HG02763 (cell line): ENCODE measurements around the gene PAF1.
A peak's percentile ranks its signal among the peaks of the same experiment; 100 is the strongest.

Experiments used
- ATAC-seq: cut with Tn5 transposase; IDR thresholded peaks from one replicate; pipeline ENCODE4 v1.9.1; 2021; ENCODE audit warnings: mild to moderate bottlenecking, moderate library complexity; ENCODE audit not compliant: unreplicated experiment

PAF1 gene

DNA sequence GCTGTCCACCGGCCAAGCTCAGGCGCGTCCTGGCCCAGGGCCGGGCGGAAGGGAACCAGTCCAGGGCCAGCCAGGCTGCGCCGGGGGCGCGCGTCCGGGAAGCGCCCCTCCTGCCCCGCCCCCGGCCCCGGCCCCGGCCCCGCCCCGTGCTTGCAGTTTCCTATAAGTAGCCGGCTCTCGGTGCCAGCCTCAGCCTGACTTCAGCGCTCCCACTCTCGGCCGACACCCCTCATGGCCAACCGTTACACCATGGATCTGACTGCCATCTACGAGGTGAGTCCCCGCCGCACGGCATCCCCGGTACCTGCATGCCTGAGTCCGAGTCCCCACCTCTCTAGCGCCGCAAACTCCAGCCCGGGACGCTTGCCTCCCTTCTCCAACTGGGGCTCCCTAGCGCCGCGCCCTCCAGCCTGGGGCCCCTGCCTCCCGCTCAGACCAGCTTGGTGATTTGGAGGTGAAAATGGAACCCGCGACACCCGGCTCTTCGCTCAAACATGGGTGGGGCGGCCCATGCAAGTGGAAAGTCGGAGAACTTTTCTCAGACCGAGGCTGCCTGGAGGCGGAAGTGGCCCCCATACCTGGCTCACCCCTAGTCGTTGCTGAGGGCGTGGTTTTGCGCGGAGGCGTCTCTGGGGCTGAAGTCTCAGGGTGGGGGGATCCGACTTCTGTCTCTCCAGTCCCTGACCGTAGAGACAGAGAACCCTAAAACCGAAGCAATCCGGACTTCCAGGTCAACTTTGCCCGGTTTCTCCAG lies 15.9 kb upstream of the PAF1 start, which contains the start of gene ZFP36:
ZFP36 (plus strand) TSS at position 192 of the 754 bp plus-strand sequence; CDS start at position 250, 58 bp downstream.
- ATAC-seq, result peak; percentile 16

DNA sequence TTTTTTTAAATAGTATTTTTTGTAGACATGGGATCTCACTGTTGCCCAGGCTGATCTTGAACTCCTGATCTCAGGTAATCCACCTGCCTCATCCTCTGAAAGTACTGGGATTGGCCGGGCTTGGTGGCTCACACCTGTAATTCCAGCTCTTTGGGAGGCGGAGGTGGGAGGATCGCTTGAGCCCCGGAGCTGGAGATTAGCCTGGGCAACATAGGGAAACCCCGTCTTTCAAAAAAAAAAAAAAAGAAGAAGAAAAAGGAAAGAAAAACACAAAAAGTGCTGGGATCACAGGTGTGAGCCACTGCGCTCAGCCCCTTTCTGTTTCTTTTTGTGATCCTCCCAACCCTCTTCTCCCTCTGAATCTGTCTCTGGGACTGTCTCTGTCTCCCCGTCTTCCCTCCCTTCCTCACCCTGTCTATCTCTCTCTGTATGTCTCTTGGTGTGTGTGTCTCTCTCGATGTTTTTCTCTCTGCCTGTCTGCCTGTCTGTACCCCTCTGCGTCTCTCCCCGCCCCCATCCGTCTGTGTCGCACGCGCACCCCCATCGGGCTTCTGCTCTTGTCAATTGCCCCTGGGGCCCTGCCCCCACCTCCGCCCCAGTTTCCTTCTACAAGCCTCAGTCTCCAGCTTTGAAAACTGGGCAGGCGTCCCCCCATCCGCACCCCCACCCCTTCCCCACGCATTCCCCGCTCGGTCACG lies 15.2 kb upstream of the PAF1 start:
- ATAC-seq, result no peak

DNA sequence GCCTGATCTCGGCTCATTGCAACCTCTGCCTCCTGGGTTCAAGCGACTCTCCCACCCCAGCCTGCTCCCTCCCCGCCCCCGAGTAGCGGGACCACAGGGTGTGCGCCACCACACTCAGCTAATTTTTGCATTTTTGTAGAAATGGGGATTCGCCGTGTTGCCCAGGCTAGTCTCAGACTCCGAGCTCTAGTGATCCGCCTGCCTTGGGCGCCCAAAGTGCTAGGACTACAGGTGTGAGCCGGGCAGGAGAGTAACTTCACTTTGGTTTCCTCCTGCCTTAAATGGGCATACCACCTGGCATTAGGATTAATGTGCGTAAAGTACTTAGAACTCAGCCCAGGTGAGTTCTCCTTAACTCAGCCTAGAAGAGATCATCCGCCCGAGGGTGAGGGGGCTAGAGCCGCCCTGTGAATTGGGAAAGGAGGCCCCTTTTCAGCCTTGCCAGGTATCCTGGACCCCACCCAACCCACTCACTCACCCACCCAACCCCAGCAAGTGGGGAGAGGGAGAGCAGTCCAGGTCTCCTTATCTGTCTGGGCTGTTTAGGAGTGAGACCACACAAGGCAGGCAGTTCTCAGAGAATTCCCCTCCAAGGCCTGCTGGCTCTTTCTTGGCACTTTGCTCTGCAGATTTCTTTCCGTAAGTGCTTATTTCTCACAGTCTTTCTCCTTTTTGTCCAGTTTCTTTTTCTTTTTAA lies 14.5 kb upstream of the PAF1 start:
- ATAC-seq, result no peak

DNA sequence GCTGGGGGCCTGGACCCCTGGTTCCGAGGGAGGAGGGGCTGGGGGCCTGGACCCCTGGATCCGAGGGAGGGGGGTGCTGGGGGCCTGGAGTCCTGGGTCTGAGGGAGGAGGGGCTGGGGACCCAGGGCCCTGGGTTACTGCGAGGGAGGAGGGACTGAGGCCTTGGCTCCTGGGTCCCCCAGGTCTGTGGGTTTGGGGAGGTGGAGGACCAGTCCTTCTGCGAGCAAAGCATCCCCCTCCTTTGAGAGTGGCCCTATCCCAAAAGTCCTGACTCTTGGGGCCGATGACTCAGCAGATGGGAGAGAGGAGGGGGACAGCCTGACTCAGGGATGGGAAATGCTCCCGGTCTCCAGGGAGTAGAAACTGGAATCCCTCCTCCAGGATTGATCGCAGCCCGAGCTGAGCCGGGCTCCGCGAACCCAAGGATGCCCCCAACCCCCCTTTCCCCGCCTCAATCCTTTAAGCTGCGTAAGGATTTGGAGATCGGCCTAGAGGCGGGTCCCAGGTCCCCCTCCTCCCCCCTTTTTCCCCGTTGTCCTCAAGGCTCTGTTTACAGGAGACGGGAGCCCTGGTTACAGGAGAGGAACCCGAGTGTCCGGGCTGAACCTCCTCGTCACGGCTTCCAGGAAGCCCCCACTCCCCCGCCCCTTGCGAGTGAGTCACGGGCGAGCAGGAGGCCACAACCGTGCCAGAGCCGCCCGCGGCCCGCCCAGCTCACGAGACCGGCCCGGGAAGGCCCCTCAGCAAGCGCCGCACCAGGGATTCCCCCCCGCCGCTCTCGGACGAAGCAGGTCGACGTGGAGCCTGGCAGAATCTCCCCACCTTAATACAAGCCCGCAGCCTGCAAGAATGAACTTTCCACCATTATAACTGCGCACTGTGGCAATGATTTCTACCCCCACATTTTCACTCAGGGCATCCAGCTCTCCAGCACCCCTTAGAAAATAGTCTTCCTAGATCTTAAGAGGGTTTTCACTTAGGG lies 12.7 kb upstream of the PAF1 start:
- no peak for ATAC-seq

DNA sequence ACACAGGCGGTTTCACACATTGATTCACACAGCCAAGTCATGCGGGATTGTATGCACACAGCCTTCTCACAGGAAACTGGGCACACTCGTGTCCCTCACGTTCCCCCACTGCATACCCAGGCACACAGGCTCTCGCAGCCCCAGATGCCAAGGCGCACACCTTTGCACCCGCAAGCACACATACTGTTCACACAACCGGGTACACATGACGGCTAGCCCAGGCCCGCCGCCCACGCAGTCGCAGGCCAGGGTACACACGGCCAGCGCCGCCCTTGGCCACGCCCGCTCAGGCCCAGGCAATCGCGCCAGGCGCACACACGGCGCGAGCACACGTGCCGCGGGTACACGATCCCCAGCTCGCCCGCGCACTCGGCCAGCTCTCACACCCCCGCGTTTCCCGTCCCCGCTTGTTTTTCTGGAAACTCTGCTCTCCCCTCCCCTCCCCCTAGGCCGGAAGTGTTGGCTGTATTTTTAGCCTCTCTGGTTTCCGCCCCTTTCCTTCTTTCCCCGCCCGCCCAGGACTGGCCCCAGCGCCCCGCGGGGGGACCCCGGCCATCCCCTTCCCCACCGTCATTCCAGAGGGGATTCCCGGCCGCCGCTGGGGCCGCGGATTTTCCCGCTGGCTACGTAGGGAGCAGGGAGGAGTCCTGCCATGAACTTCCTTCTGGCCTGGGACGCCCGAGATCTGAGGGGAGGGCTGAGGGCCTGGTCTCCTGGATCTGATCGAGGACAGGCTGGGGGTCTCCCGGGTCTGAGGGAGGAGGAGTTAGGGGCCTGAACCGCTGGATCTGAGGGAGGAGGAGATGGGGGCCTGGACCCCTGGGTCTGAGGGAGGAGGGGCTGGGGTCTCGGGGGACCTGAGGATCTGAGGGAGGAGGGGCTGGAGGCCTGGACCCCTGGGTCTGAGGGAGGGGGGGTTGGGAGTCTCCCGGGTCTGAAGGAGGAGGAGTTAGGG lies 11.7 kb upstream of the PAF1 start:
- ATAC-seq, result peak; percentile 32

DNA sequence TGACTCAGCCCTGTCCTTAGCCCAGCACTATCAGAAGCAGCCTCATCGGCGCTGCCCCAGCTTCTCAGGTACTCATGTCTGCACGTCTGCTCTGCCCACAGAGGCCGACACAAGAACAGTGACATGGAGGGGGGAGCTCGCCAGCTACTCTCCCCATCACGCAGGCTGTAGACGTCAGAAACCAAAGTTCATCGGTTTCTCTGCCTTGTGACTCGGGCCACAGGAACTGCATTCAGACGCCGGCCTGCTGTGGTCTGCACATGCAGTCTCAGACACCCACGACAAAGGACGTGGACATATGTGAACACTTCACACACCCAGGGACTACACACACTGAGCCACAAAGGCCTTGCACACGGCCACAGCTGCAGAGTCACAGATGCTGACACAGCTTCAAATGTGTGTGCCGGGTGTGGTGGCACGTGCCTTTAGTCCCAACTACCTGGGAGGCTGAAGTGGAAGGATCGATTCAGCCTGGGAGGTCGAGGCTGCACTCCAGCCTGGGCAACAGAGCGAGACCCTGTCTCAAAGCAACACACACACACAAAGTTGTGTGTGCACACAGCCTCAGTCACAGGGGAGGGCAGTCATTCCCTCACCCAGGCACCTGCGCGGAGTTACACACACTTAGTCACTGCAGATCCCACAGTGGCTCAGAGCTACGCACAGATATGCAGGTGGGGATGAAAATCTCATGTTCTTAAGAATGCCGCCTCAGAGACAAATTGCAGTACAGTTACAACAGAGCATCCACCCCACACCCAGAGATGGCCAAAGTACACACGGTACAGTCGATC lies 10.8 kb upstream of the PAF1 start:
- ATAC-seq, result no peak

DNA sequence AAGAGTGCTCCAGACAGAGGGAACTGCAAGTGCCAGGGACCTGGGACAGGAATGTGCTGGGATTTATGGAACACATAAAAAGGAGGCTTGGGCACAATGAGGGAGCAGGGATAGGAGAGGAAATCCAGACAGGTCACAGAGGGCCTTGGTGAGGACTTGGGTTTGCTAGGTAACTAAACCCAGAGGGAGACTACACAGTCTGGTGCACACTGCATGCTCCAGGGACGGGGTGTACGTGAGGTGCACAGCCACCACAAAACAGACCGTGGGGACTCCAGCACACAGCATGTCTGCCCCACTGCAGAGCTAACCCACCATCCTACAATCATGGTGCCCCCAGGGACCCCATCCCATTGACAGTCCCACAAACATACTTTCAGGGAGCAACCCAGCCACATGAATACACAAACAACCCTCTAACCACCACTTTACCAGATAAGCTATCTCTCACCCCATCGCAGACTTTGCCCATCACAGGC lies 10.2 kb upstream of the PAF1 start:
- ATAC-seq, result no peak

DNA sequence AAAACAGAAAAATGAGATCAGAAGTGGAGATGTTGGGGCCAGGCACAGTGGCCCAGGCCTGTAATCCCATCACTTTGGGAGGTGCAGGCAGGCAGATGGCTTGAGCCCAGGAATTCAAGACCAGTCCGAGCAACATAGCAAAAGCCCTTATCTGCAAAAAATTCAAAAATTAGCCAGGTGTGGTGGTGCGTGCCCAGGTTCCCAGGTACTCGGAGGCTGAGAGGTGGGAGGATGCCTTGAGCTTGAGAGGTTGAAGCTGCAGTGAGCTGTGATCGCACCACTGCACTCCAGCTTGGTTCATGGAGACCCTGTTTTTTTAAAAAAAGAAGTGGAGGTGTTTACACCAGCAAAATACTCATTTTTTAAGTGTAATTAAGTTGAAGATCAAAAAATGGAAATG lies 9.2 kb upstream of the PAF1 start:
- no peak for ATAC-seq

DNA sequence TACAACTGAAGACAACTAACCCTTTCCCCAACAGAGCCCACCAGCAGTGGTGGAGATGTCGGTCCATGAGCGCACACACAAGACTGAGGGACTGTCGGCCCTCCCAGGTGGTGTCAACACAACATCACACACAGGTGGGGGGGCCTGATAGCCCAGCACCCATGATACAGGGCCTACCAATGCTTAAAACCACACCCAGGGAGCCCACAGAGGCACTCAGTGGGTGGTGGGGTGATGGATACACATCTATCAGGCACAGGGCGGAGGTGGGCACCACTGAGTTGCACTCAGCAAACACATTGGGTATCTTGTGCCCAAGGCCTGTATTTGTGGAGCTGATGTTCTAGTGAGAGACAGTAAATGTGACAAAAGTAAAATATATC lies 8.8 kb upstream of the PAF1 start:
- ATAC-seq, result no peak

DNA sequence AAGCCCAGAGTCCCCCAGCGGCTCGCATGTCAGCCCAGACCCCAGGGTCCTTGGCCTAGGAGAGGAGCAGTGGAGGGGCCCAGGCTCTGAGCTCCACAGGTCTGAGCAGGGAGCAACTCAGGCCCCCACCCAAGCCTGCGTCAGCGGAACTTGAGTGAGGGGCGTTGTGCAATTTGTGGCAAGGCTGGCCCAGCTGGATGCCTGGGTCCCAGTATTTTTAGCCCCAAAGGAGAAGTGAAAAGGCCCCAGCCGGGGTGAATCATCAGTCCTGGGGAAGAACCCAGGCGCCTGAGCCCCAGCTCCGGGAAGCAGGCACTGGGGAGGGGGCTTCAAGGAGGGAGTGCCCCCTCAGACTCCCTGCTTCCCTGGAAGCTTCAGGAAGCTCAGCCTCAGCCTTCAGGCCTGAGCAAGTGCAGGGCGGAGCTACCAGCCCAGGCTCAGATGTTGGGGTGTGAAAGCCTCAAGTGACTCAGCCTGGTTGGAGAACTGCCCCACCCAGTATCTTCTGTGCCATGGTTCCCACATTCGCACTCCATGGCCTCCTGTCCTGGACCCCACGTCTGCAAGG lies 7.5 kb upstream of the PAF1 start:
- ATAC-seq, result no peak

DNA sequence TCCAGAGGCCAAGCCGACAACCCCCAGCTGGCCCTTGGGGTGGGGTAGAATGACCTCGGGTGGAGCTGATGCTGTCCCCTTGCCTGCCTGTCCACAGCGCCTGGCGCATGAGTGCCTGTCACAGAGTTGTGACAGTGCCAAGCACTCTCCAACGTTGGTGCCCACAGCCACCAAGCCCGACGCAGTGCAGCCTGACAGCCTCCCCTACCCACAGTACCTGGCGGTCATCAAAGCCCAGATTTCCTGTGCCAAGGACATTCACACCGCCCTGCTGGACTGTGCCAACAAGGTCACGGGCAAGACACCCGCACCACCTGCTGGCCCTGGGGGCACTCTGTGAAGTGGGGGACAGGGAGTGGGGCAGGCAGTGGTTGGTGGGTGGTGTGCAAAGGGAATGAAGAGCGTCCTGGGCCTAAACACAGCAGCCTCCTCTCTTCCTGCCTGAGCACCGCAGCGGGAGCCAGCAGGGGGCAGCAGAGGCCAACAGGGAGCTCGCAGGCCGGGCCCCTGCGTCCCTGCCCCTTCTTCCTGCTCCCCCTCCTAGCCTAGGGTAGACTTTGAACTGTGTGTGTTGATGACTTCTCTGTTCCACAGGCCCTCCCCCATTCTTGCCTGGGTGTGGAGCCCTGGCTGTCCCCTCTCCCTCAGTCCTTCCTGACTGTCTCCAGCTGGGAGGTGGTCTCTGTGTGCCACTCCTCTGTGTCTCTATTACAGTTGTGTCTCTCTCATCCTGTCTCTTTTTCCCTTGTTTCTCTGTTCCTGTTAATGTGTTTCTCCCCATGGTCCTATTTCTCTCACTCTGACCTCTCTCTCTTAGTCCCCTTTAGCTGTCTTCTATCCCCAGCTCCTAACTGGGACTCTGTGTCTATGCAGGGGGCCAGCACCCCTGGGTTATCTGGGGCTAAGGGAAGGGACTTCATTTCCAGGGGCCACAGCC lies 6.7 kb upstream of the PAF1 start:
- peak; percentile 37 for ATAC-seq

DNA sequence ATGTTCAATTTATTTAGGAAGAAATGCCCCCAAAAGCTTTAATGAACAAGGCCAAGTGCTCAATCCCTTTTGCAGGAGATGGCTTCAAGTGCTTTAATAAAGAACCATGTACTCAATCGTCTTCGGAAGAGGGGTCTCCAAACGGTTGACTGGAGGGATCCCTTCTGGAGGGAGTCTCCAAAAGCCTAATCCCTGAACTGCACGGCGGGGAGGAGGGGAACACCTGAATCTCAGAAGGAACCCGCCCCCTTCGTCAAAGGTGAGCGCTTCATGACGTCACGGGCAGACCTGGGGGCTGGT lies 505 bp downstream of the PAF1 start:
- ATAC-seq, result peak; percentile 5

DNA sequence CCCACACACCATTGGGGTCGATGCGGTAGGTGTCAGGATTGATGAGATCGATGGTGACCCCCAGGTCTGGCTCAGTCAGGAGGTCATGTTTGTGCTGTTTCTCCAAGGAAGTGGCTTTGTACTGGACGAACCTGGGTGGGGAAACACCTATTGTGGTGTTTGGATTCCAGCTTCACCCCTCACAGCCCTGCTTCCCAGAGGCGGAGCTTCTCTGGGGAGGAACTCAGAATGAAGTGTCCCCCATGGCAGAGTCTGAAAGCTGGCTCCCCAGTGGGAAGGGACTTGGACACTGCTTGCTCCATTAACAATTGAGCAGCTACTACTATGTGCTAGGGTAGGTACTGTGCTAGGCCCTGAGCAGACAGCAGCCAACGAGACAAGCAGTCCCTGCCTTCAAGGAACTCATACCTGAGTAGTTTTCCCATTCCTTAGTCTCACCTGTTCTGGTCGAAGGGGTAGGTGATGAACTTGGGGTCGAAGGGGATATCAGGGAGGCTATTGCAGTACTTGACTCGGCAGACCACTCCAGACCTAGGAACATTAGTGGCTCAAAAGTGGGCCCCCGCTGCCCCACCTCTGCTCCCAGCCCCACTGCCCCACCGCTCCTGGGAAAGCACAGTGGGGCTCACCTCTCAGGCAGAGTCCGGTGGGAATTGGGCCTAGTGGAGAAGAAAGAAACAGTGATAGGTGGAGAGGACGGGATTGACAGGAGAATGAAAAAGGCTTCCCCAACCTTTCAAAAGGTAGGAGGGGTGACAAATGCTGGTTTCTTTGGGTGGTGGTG lies 1.1 kb downstream of the PAF1 start:
- ATAC-seq, result no peak

DNA sequence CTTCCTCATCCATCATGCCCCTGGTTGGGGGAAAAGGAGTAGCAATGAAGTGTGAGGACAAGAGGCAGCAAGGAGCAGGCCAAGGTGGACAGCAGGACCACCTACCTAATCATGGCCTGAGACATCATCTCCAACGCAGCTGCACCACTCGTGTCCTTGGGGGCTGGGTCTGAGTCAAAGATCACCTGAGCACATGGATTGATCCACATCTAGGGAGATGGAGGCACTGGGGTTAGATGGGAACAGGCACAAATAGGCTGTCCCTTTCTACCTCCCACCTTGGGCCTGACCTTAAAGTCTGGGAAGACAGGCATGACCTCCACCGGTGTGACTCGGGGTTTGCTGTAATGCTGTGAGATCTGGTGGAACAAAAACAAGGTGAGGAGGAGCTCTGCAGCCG lies 2.2 kb downstream of the PAF1 start:
- ATAC-seq, result no peak

DNA sequence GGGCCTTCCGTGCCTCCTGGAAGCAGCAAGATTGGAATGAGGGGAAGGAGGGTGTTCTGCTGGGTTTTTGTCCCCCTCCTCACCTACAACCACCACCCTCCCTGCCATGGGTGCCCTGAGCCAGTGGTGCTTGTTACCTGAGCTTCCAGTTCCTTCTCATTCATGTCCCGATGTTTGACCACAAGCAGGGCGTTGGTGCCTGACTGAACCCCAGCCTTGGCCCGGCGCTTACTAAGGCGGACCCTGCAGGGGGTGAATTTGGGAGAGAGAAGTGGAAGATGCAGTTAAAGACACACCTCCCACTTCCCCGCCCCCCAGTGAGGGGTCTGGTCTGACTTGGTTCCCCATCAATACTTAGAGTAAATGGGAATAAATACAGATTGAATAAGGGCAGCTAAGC lies 4.3 kb downstream of the PAF1 start:
- ATAC-seq, result no peak

DNA sequence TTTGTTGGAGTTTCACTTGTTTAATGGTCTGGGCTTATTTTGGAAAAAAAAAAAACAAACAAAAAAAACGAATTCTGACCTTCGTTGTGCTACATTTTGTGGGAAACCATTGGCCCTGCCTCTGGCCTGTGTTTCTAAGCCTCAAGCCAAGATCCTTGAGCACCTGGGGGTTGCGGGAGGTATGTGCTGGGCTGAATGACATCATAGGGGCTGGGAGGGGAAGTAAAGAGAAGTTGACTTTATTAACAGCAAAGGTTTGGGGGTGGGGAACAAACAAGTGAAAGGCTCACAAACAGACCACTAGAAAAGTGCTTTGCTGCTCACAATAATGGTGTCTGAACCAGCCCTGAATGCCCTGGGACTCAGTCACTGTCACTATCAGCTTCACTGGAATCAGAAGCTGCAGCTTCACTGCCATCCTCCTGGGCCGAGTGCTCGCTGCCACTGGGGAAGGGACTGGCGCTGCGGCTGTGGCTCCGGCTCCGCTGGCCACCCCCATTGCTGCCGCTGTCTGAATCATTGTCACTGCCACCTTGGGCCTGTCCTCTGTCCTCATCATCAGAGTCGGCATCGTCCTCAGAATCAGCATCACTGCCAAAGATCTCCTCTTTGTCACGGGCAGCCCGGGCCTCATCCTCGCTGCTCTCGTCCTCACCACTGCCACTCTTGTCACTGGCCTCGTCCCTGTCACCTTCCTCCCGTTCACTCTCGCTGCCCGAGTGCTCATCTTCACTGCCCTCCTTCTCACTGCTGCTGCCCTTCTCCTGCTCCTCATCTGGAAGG lies 5.1 kb downstream of the PAF1 start:
- no peak for ATAC-seq
